Erythroblast (primary cell): Measurements from ENCODE around the gene PPP3CA.

Experiments used
- DNase-seq, 2 experiments: peaks; one replicate each; lab custom pipeline; 2025; lab: John Stamatoyannopoulos, UW
- GATA1 ChIP-seq: IDR thresholded peaks from 2 replicates; pipeline ENCODE4 v1.6.1; 2011; ENCODE audit warnings: low read depth, mild to moderate bottlenecking, control low read depth, low read length, moderate library complexity
- POLR2A ChIP-seq: IDR thresholded peaks from 2 replicates; pipeline ENCODE4 v1.6.1; 2011; ENCODE audit warnings: mild to moderate bottlenecking, low read length

The PPP3CA gene

DNA sequence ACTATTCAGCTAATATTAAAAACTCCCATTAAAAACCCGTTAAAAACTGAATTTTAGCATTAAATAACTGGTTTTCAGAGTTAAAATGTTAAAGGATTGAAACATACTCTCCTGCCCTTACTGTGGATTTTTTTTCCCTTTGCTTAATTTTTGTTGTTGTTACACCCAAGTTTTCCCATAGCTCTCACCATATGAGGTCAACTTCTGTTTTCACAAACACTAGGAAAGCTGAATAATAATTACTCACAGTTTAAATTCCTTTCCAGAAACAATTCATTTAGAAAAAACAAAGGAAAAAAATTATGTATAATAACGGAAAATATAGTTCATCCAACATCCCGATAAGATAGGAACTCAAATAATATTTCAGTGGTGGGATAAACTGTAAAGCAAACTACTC is 129.0 kb downstream of the PPP3CA start:
- TF ChIP-seq POLR2A, result no peak
- DNase-seq, result no peak

GRCh38 chr4:101217353-101218031 is 129.8 kb downstream of the PPP3CA start:
- DNase-seq, result no peak
- no peak for TF ChIP-seq POLR2A
- no peak for TF ChIP-seq GATA1

DNA sequence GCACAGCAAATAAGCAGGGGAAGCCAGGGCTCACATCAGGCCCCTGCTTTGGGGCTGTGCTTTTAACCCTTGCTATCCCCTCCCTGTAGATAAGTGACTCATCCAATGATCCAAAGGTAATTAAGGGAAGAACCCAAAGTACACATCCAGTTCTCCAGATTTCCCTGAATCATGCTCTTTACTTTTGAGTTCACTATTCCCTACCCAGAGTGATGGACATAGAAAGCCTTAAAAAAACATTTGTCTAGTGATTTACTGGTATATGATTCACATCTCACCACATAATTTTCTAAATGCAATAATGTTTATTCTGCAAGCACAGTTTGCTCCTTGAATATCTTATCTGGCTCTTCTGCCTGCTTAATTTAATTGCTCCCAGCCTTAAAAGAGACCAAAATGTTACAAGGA is 136.2 kb downstream of the PPP3CA start:
- TF ChIP-seq GATA1 (no peak), POLR2A (no peak)
- no peak for DNase-seq

GRCh38 chr4:101210331-101210730 is 137.0 kb downstream of the PPP3CA start:
- no peak for TF ChIP-seq GATA1
- TF ChIP-seq POLR2A, result no peak
- no peak for DNase-seq

- DNase-seq, result no peak
- no peak for TF ChIP-seq POLR2A
- TF ChIP-seq GATA1, result no peak
Measured at GRCh38 chr4:101208171-101208570, 139.2 kb downstream of the PPP3CA start.

DNA sequence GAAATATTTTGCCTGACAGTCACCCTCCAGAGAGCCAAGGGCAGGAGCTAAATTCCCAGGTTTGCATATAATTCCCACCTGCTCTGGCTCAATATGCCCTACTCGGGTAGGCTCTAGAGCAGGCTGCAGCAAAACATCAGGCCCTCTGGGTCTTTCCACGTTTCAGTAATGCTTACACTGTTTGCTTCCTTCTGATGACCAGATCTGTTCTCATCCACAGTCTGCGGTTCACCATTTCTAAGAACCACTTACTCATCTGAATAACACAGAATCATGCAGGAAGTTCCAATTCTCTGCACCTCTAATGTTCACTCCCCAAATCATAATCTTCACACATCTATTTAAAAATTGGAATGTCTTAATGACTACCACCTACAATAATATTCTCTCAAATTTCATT is 141.4 kb downstream of the PPP3CA start:
- peak; percentile 3 to 15 for DNase-seq
- TF ChIP-seq GATA1, result no peak
- peak; percentile 34 for TF ChIP-seq POLR2A

DNA sequence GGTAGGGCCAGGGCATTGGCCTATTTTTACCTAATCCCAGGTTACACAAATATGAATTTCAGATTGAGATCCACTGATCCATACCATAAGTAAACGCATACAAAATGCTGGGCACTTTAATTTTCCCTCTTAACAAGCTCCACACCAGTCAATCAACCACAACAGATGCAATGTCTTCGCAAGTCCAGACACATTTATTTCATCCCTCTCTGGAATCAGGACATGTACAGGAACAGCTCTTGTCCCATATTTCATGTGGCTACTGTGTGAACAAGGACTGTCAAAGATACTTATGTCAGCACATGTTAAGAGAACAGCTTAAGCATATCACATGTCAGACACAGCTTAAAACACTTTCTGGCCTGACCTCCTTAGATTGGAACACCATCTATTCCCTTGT is 145.9 kb downstream of the PPP3CA start:
- TF ChIP-seq GATA1 (no peak), POLR2A (no peak)
- no peak for DNase-seq

DNA sequence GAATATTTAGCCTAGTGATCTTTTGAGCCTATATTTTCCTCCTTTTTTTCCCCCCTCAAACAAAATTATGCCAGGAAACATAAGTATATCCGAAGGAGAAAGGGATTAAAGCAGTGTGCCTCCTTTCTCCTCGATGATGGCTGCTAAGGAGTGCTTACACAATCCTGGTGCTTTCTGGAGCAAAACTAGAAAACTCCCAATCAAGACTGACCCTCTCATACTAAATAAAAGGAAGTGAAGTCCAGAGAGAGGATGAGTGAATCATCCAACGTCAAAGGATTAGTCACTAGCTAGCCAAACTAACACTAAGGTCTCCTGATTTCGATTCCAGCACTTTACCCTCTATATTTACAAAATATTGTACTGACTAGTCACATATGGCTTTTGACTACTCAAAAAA is 146.8 kb downstream of the PPP3CA start:
- TF ChIP-seq GATA1 (no peak), POLR2A (no peak)
- peak in 1 of 2 experiments; percentile 15 for DNase-seq

GRCh38 chr4:101199507-101200285 is 147.6 kb downstream of the PPP3CA start:
- TF ChIP-seq POLR2A (no peak), GATA1 (no peak)
- no peak for DNase-seq

DNA sequence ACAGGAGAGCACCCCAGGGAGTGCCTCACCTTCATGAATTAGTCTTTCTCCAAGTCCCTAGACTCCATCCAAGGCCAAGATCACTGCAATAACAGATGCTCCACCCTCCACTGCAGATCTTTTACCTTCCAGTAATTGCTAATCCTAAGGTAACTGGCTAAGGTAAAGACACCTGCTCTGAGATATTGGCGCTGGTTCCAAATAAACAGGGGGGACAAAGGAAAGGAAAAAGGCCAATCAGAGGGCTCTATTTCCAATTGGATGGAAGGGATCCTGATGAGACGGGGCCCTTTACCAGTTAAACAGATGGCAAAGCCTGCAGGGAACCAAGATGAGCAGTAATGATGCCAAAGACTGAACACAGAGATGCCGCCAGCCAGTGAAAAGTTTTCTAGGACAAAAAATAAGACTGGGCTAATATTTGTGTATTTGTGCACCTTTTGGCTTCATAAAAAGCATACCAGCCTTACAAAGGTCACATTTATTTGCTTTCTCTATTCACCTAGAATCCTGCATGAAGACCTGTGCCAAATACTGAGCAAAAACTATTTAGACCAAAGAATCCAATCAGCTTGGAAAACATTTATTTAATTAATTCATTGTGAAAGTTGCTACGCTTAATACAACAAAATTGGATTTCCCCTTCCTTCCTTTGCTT is 148.5 kb downstream of the PPP3CA start:
- no peak for TF ChIP-seq GATA1
- no peak for TF ChIP-seq POLR2A
- DNase-seq, result no peak

DNA sequence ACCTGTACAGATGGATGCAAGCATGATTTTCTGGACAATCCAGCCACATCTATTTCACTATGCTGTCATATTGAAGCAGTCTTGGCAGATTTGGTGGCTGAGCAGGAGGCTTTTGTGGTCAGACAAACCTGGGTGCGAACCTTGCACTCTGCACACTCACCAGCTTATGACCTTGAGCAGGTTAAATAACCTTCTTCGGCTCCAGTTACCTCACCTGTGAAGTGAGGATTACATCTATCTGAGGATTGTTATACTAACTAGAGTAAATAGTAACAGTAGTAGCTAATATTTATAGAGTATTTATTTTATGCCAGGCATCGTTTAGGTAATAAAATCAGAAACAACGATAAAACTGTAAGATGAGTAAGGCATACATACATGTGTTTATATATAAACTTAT is 150.0 kb downstream of the PPP3CA start:
- TF ChIP-seq GATA1 (no peak), POLR2A (no peak)
- DNase-seq, result no peak

- no peak for TF ChIP-seq GATA1
- TF ChIP-seq POLR2A, result no peak
- DNase-seq, result no peak
Measured at GRCh38 chr4:101192244-101192643, 155.1 kb downstream of the PPP3CA start.

DNA sequence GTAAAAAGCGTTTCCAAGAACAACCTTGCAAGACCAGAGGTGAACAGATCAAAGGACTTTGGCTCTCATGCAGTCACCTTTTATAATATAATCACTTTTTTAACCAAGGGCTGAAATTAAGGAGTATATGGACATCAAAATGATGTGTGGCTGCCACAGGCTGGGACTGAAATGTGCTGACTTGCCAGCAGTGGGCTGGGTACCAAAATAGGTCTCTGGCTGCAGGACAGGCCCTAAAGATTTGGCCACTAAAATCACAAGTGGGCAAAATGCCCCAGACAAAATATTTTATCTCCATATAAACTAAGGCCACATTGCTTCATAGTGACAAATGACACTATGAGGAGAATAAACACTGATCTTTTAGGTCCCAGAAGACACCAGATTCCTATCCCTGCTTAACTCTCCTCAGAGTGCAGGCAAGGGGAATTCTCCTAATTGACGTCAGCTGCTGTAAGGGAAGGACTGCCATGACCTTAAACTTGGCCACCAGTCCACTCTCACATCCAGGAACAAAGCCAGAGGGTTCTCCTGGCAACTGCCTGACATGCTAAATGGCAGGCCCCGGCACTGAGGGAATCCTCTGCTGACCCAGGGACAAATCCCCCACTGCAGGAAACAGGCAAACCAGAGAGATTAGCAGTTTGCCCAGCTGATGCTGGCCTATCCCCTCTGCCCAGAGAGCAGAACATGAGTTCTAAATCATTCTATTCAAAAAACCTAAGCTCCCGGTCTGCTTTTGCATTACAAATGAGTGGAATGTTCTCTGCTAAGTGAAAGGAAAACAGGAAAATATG is 155.8 kb downstream of the PPP3CA start:
- TF ChIP-seq GATA1, result no peak
- no peak for TF ChIP-seq POLR2A
- no peak for DNase-seq

DNA sequence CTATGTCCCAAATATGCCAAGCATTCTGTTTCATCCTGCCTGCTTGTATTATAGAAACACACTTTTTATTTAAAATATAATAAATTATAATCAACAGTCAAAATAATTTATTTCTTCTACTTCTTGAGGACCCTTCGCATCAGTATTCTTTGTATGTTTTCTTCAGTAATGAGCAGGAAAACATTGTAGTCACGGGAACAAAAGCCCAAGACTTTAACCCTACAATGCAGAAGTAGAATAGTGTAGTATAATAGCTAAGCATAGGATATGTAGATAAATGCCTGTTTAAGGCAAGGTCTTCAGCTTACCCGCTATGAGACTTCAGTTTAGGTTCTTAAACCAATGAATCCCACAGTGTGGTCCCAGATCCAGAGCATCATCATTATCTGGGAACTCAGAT is 156.6 kb downstream of the PPP3CA start:
- DNase-seq, result no peak
- TF ChIP-seq POLR2A (no peak), GATA1 (no peak)
